ENCODE results near the gene CD1C.
"Not testable (repeated sequence)": the region's sequence is repeated elsewhere in the genome, so short reads cannot be mapped to it uniquely, and the experiment has no call there.

The CD1C gene

DNA sequence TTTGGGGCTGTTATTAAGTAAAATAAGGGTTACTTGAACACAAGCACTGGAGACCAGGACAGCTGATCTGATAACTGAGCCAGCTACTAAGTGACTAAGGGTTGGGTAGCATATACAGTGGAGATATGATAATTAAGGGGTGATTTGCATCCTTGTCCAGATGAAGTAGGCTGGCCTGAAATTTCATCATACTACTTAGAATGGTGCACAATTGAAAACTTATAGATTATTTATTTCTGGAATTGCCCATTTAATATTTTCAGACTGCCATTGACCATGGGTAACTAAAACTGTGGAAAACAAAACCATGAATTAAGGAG is 45.5 kb downstream of the CD1C start:
- no peak overlapping the region for H3K4me3 ChIP-seq (ENCODE audit: low read depth, low read length)
- DNase-seq (ENCODE audit: low read depth): no peak

DNA sequence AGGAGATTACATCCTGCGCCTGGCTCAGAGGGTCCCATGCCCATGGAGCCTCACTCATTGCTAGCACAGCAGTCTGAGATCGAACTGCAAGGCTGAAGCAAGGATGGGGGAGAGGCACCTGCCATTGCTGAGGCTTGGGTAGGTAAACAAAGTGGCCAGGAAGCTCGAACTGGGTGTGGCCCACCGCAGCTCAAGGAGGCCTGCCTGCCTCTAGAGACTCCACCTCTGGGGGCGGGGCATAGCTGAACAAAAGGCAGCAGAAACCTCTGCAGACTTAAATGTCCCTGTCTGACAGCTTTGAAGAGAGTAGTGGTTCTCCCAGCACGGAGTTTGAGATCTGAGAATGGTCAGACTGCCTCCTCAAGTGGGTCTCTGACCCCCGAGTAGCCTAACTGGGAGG is 46.7 kb downstream of the CD1C start:
- H3K4me3 ChIP-seq (ENCODE audit: low read depth, low read length); DNase-seq (ENCODE audit: low read depth): not testable (repeated sequence)

More for the DNA sequence above, 45.5 kb downstream of the CD1C start:
- TF ChIP-seq, protein P1, sequence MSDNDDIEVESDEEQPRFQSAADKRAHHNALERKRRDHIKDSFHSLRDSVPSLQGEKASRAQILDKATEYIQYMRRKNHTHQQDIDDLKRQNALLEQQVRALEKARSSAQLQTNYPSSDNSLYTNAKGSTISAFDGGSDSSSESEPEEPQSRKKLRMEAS (IDR thresholded peaks at IDR 0.05; ENCODE audit: low read depth, low read length): no peak
- TF ChIP-seq POLR2A (IDR thresholded peaks at IDR 0.05; ENCODE audit: extremely low read depth, insufficient read length) (no peak), MYC (IDR thresholded peaks at IDR 0.05; ENCODE audit: low read depth, low read length) (no peak)
- TF ChIP-seq, protein P2, sequence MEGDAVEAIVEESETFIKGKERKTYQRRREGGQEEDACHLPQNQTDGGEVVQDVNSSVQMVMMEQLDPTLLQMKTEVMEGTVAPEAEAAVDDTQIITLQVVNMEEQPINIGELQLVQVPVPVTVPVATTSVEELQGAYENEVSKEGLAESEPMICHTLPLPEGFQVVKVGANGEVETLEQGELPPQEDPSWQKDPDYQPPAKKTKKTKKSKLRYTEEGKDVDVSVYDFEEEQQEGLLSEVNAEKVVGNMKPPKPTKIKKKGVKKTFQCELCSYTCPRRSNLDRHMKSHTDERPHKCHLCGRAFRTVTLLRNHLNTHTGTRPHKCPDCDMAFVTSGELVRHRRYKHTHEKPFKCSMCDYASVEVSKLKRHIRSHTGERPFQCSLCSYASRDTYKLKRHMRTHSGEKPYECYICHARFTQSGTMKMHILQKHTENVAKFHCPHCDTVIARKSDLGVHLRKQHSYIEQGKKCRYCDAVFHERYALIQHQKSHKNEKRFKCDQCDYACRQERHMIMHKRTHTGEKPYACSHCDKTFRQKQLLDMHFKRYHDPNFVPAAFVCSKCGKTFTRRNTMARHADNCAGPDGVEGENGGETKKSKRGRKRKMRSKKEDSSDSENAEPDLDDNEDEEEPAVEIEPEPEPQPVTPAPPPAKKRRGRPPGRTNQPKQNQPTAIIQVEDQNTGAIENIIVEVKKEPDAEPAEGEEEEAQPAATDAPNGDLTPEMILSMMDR (IDR thresholded peaks at IDR 0.05; ENCODE audit: low read depth, low read length): no peak

Data from NB4 (cell line).